Gastrocnemius medialis (tissue), 4 donors: ENCODE measurements around the gene CCDC86.

Experiments
- POLR2A ChIP-seq, 2 donors: fragments of 450-650 bp; IDR thresholded peaks; one replicate each; pipeline ENCODE4 v1.6.1; 2017; ENCODE audit warnings: antibody characterized with exemption in 2 of 2, mild to moderate bottlenecking in 2 of 2, moderate library complexity in 2 of 2
- TF ChIP-seq, protein P1 (sequence below), 5 experiments: fragments of 450-650 bp in 3 of 5; fragments of 200-600 bp in 2 of 5; sonication (generic) in 2 of 5; IDR thresholded peaks in 4 of 5; conservative IDR thresholded peaks in 1 of 5; 1 replicate in 4 of 5; 2 replicates in 1 of 5; pipeline ENCODE4 v1.5.1; 2016 to 2019; ENCODE audit warnings: antibody characterized with exemption in 5 of 5, mild to moderate bottlenecking in 3 of 5, moderate library complexity in 3 of 5

DNA sequence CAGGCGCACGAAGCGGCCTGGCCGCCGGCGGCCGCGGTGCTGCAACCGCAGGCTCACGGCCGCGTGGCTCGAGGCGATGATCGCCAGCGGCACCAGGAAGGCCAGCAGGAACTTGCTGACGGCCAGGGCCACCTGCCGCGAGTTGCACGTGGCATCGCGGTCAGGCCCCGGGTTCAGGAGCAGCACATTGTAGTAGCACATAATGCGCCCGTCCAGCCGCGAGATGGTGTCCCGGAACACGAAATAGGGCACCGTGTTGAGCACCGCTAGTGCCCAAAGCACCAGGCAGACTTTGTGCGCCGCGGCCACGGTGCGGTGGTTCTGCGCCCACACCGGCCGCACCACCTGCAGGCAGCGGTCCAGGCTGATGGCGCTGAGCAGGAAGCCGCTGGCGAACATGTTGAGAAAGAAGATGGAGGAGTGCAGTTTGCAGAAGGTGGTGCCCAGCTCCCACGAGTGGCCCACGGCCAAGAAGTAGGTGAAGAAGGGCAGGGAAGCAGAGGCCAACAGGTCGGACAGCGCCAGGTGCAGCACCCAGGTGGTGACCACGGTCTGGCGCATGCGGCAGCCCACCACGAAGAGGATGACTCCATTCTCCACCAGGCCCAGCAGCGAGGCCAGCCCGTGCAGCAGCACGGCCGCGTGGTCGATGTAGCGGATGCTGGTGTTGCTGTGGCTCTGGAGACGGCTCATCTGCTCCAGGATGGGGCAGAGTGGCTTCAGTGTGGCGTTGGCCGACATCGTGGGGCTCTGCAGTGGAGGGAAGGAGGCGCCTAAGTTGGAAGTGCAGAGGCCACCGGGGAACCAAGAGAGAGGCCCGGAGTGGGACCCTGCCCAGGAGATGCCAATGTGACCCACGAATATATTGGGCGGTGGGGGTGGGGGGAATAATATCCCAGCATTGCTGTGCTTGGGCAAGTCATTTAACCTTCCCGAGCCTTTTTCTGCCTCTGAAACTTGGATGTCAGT is 11.4 kb downstream of the CCDC86 start:
- TF ChIP-seq, protein P1, sequence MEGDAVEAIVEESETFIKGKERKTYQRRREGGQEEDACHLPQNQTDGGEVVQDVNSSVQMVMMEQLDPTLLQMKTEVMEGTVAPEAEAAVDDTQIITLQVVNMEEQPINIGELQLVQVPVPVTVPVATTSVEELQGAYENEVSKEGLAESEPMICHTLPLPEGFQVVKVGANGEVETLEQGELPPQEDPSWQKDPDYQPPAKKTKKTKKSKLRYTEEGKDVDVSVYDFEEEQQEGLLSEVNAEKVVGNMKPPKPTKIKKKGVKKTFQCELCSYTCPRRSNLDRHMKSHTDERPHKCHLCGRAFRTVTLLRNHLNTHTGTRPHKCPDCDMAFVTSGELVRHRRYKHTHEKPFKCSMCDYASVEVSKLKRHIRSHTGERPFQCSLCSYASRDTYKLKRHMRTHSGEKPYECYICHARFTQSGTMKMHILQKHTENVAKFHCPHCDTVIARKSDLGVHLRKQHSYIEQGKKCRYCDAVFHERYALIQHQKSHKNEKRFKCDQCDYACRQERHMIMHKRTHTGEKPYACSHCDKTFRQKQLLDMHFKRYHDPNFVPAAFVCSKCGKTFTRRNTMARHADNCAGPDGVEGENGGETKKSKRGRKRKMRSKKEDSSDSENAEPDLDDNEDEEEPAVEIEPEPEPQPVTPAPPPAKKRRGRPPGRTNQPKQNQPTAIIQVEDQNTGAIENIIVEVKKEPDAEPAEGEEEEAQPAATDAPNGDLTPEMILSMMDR (IDR thresholded peaks at IDR 0.05 in 4 of 5, conservative IDR thresholded peaks at IDR 0.05 in 1 of 5): no peak
- no peak for TF ChIP-seq POLR2A (IDR thresholded peaks at IDR 0.05)
